ENCODE results near the gene RAPGEF2.
"Not testable (repeated sequence)": the region's sequence is repeated elsewhere in the genome, so short reads cannot be mapped to it uniquely, and the experiment has no call there.

RAPGEF2 gene

GRCh38 chr4:159101988-159102621, 774 bp upstream of the RAPGEF2 start:
- DNase-seq, result no peak

- no peak for DNase-seq
These were observed 608 bp downstream of the RAPGEF2 start for GRCh38 chr4:159103384-159103990.

- peak; percentile 34 for DNase-seq
These were observed 2.0 kb downstream of the RAPGEF2 start for GRCh38 chr4:159104694-159105414.

GRCh38 chr4:159105761-159106243, 2.9 kb downstream of the RAPGEF2 start:
- no peak for DNase-seq

- no peak for DNase-seq
These were observed 3.8 kb downstream of the RAPGEF2 start for GRCh38 chr4:159106636-159107035.

GRCh38 chr4:159107203-159107925, 4.5 kb downstream of the RAPGEF2 start:
- DNase-seq, result no peak

GRCh38 chr4:159108124-159108523, 5.2 kb downstream of the RAPGEF2 start:
- DNase-seq, result no peak

- DNase-seq, result no peak
These were observed 8.1 kb downstream of the RAPGEF2 start for GRCh38 chr4:159110961-159111360.

- no peak for DNase-seq
These were observed 8.5 kb downstream of the RAPGEF2 start for GRCh38 chr4:159111416-159111815.

- DNase-seq, result not testable (repeated sequence)
These were observed 10.5 kb downstream of the RAPGEF2 start for GRCh38 chr4:159113366-159113765.

- not testable (repeated sequence) for DNase-seq
These were observed 13.2 kb downstream of the RAPGEF2 start for GRCh38 chr4:159116098-159116497.

GRCh38 chr4:159116693-159117092, 13.8 kb downstream of the RAPGEF2 start:
- DNase-seq, result not testable (repeated sequence)

GRCh38 chr4:159117564-159117963, 14.7 kb downstream of the RAPGEF2 start:
- DNase-seq, result no peak

- DNase-seq, result no peak
These were observed 15.1 kb downstream of the RAPGEF2 start for GRCh38 chr4:159117968-159118367.

GRCh38 chr4:159121371-159121770, 18.5 kb downstream of the RAPGEF2 start:
- DNase-seq, result no peak

GRCh38 chr4:159126716-159127115, 23.8 kb downstream of the RAPGEF2 start:
- DNase-seq, result no peak

GRCh38 chr4:159127745-159128518, 25.1 kb downstream of the RAPGEF2 start:
- no peak for DNase-seq

- no peak for DNase-seq
These were observed 27.1 kb downstream of the RAPGEF2 start for GRCh38 chr4:159129814-159130550.

GRCh38 chr4:159131564-159131963, 28.7 kb downstream of the RAPGEF2 start:
- DNase-seq, result no peak

- DNase-seq, result no peak
These were observed 31.6 kb downstream of the RAPGEF2 start for GRCh38 chr4:159134429-159134828.

GRCh38 chr4:159137176-159137575, 34.3 kb downstream of the RAPGEF2 start:
- DNase-seq, result no peak

GRCh38 chr4:159138436-159138835, 35.6 kb downstream of the RAPGEF2 start:
- no peak for DNase-seq
